ENCODE results near the gene SWT1.

SWT1 gene

GRCh38 chr1:185110145-185110544 is 46.8 kb upstream of the SWT1 start:
- ATAC-seq, result no peak
- no peak for TF ChIP-seq ZNF565 (CRISPR knock-in tag; conservative IDR thresholded peaks at IDR 0.05; ENCODE audit: low read depth)
- TF ChIP-seq ZNF8 (CRISPR knock-in tag; IDR thresholded peaks at IDR 0.05), result no peak
- no peak for TF ChIP-seq ISL1 (CRISPR knock-in tag; IDR thresholded peaks at IDR 0.05)
- TF ChIP-seq POU6F1 (CRISPR knock-in tag; IDR thresholded peaks at IDR 0.05; ENCODE audit: borderline replicate concordance, low read depth), result no peak
- TF ChIP-seq CSRNP3 (CRISPR knock-in tag; IDR thresholded peaks at IDR 0.05), result no peak
- TF ChIP-seq GLIS3 (CRISPR knock-in tag; IDR thresholded peaks at IDR 0.05), result no peak
- no peak for TF ChIP-seq ZFP3 (CRISPR knock-in tag; IDR thresholded peaks at IDR 0.05)
- TF ChIP-seq ARNTL (CRISPR knock-in tag; IDR thresholded peaks at IDR 0.05; ENCODE audit: borderline replicate concordance, low read depth), result no peak
- no peak for TF ChIP-seq CSDC2 (CRISPR knock-in tag; IDR thresholded peaks at IDR 0.05)
- TF ChIP-seq ZC3H10 (CRISPR knock-in tag; IDR thresholded peaks at IDR 0.05), result no peak
- no peak for TF ChIP-seq ZFP30 (CRISPR knock-in tag; IDR thresholded peaks at IDR 0.05)
- no peak for TF ChIP-seq RARB (CRISPR knock-in tag; IDR thresholded peaks at IDR 0.05)

GRCh38 chr1:185111873-185112272 is 45.1 kb upstream of the SWT1 start:
- TF ChIP-seq RARB (CRISPR knock-in tag; IDR thresholded peaks at IDR 0.05) (no peak), ZNF8 (CRISPR knock-in tag; IDR thresholded peaks at IDR 0.05) (no peak), ZFP30 (CRISPR knock-in tag; IDR thresholded peaks at IDR 0.05) (no peak), OSR1 (CRISPR knock-in tag; IDR thresholded peaks at IDR 0.05) (no peak), ZFP3 (CRISPR knock-in tag; IDR thresholded peaks at IDR 0.05) (no peak), SNAI2 (CRISPR knock-in tag; IDR thresholded peaks at IDR 0.05) (no peak), ISL1 (CRISPR knock-in tag; IDR thresholded peaks at IDR 0.05) (no peak)
- ATAC-seq, result no peak

GRCh38 chr1:185112356-185112755 is 44.6 kb upstream of the SWT1 start:
- ATAC-seq, result no peak

GRCh38 chr1:185129708-185130107 is 27.3 kb upstream of the SWT1 start:
- ATAC-seq, result no peak

More at GRCh38 chr1:185112356-185112755, 44.6 kb upstream of the SWT1 start:
- no peak for TF ChIP-seq POU6F1 (CRISPR knock-in tag; IDR thresholded peaks at IDR 0.05; ENCODE audit: borderline replicate concordance, low read depth)

More at GRCh38 chr1:185129708-185130107, 27.3 kb upstream of the SWT1 start:
- TF ChIP-seq TOX (CRISPR knock-in tag; IDR thresholded peaks at IDR 0.05; ENCODE audit: borderline replicate concordance) (no peak), CSRNP3 (CRISPR knock-in tag; IDR thresholded peaks at IDR 0.05) (no peak), TCF4 (CRISPR knock-in tag; IDR thresholded peaks at IDR 0.05; ENCODE audit: borderline replicate concordance) (no peak), BACH2 (CRISPR knock-in tag; IDR thresholded peaks at IDR 0.05; ENCODE audit: borderline replicate concordance) (no peak), ZNF70 (CRISPR knock-in tag; IDR thresholded peaks at IDR 0.05) (no peak), ZNF8 (CRISPR knock-in tag; IDR thresholded peaks at IDR 0.05) (no peak), CREB5 (CRISPR knock-in tag; IDR thresholded peaks at IDR 0.05; ENCODE audit: low read depth) (no peak), RARB (CRISPR knock-in tag; IDR thresholded peaks at IDR 0.05) (no peak), PATZ1 (CRISPR knock-in tag; IDR thresholded peaks at IDR 0.05; ENCODE audit: borderline replicate concordance) (no peak), OSR1 (CRISPR knock-in tag; IDR thresholded peaks at IDR 0.05) (no peak)

Measured in SK-N-SH treated with all-trans-retinoic acid at 6 μM for 48 hours (cell line).